ENCODE measurements around the gene DLGAP1.

Gene DLGAP1

GRCh38 chr18:3932276-3932675 is 522.8 kb downstream of the DLGAP1 start:
- Histone ChIP-seq H3K36me3 (ENCODE audit: control insufficient read depth in 1 of 2, insufficient read depth in 2 of 2, low read length in 2 of 2) (no peaks in the 10 kb centered on the region), H3K4me3 (ENCODE audit: low read depth in 1 of 2, low read length in 2 of 2) (no peak overlapping the region), H3K27me3 (ENCODE audit: control insufficient read depth in 1 of 2, insufficient read depth in 2 of 2, low read length in 2 of 2) (no peaks in the 10 kb centered on the region), H3K4me1 (ENCODE audit: control insufficient read depth in 1 of 2, insufficient read depth in 2 of 2, low read length in 2 of 2) (no peaks in the 10 kb centered on the region), H3K27ac (ENCODE audit: low read depth, low read length) (no peak overlapping the region), H3K9ac (ENCODE audit: low read depth in 1 of 2, low read length in 2 of 2) (no peak overlapping the region), H3K9me3 (ENCODE audit: control insufficient read depth in 1 of 2, low read length in 2 of 2) (no peaks in the 10 kb centered on the region)

GRCh38 chr18:3931542-3932112 is 523.5 kb downstream of the DLGAP1 start:
- H3K27me3 ChIP-seq (ENCODE audit: control insufficient read depth in 1 of 2, insufficient read depth in 2 of 2, low read length in 2 of 2), result no peaks in the 10 kb centered on the region
- H3K4me1 ChIP-seq (ENCODE audit: control insufficient read depth in 1 of 2, insufficient read depth in 2 of 2, low read length in 2 of 2), result no peaks in the 10 kb centered on the region
- H3K36me3 ChIP-seq (ENCODE audit: control insufficient read depth in 1 of 2, insufficient read depth in 2 of 2, low read length in 2 of 2), result no peaks in the 10 kb centered on the region
- H3K9ac ChIP-seq (ENCODE audit: low read depth in 1 of 2, low read length in 2 of 2), result no peak overlapping the region
- no peaks in the 10 kb centered on the region for H3K9me3 ChIP-seq (ENCODE audit: control insufficient read depth in 1 of 2, low read length in 2 of 2)
- H3K27ac ChIP-seq (ENCODE audit: low read depth, low read length), result no peak overlapping the region
- no peak overlapping the region for H3K4me3 ChIP-seq (ENCODE audit: low read depth in 1 of 2, low read length in 2 of 2)

GRCh38 chr18:3931013-3931315 is 524.1 kb downstream of the DLGAP1 start:
- no peak overlapping the region for H3K9ac ChIP-seq (ENCODE audit: low read depth in 1 of 2, low read length in 2 of 2)
- H3K36me3 ChIP-seq (ENCODE audit: control insufficient read depth in 1 of 2, insufficient read depth in 2 of 2, low read length in 2 of 2), result no peaks in the 10 kb centered on the region
- no peak overlapping the region for H3K4me3 ChIP-seq (ENCODE audit: low read depth in 1 of 2, low read length in 2 of 2)
- no peak overlapping the region for H3K27ac ChIP-seq (ENCODE audit: low read depth, low read length)
- H3K4me1 ChIP-seq (ENCODE audit: control insufficient read depth in 1 of 2, insufficient read depth in 2 of 2, low read length in 2 of 2), result no peaks in the 10 kb centered on the region
- H3K9me3 ChIP-seq (ENCODE audit: control insufficient read depth in 1 of 2, low read length in 2 of 2), result no peaks in the 10 kb centered on the region
- no peaks in the 10 kb centered on the region for H3K27me3 ChIP-seq (ENCODE audit: control insufficient read depth in 1 of 2, insufficient read depth in 2 of 2, low read length in 2 of 2)

- H3K9ac ChIP-seq (ENCODE audit: low read depth in 1 of 2, low read length in 2 of 2), result no peak overlapping the region
- no peaks in the 10 kb centered on the region for H3K27me3 ChIP-seq (ENCODE audit: control insufficient read depth in 1 of 2, insufficient read depth in 2 of 2, low read length in 2 of 2)
- H3K9me3 ChIP-seq (ENCODE audit: control insufficient read depth in 1 of 2, low read length in 2 of 2), result no peaks in the 10 kb centered on the region
- H3K27ac ChIP-seq (ENCODE audit: low read depth, low read length), result no peak overlapping the region
- no peaks in the 10 kb centered on the region for H3K4me1 ChIP-seq (ENCODE audit: control insufficient read depth in 1 of 2, insufficient read depth in 2 of 2, low read length in 2 of 2)
- H3K36me3 ChIP-seq (ENCODE audit: control insufficient read depth in 1 of 2, insufficient read depth in 2 of 2, low read length in 2 of 2), result no peaks in the 10 kb centered on the region
- no peak overlapping the region for H3K4me3 ChIP-seq (ENCODE audit: low read depth in 1 of 2, low read length in 2 of 2)
Measured at GRCh38 chr18:3930126-3931012, 524.7 kb downstream of the DLGAP1 start.

- H3K9me3 ChIP-seq (ENCODE audit: control insufficient read depth in 1 of 2, low read length in 2 of 2), result no peaks in the 10 kb centered on the region
- H3K4me3 ChIP-seq (ENCODE audit: low read depth in 1 of 2, low read length in 2 of 2), result no peak overlapping the region
- H3K9ac ChIP-seq (ENCODE audit: low read depth in 1 of 2, low read length in 2 of 2), result no peak overlapping the region
- H3K27ac ChIP-seq (ENCODE audit: low read depth, low read length), result no peak overlapping the region
- H3K27me3 ChIP-seq (ENCODE audit: control insufficient read depth in 1 of 2, insufficient read depth in 2 of 2, low read length in 2 of 2), result no peaks in the 10 kb centered on the region
- H3K4me1 ChIP-seq (ENCODE audit: control insufficient read depth in 1 of 2, insufficient read depth in 2 of 2, low read length in 2 of 2), result no peaks in the 10 kb centered on the region
- no peaks in the 10 kb centered on the region for H3K36me3 ChIP-seq (ENCODE audit: control insufficient read depth in 1 of 2, insufficient read depth in 2 of 2, low read length in 2 of 2)
Measured at GRCh38 chr18:3924455-3924854, 530.7 kb downstream of the DLGAP1 start.

GRCh38 chr18:3923750-3924149 is 531.4 kb downstream of the DLGAP1 start:
- Histone ChIP-seq H3K36me3 (ENCODE audit: control insufficient read depth in 1 of 2, insufficient read depth in 2 of 2, low read length in 2 of 2) (no peaks in the 10 kb centered on the region), H3K27ac (ENCODE audit: low read depth, low read length) (no peak overlapping the region), H3K4me3 (ENCODE audit: low read depth in 1 of 2, low read length in 2 of 2) (no peak overlapping the region), H3K9me3 (ENCODE audit: control insufficient read depth in 1 of 2, low read length in 2 of 2) (no peaks in the 10 kb centered on the region), H3K4me1 (ENCODE audit: control insufficient read depth in 1 of 2, insufficient read depth in 2 of 2, low read length in 2 of 2) (no peaks in the 10 kb centered on the region), H3K27me3 (ENCODE audit: control insufficient read depth in 1 of 2, insufficient read depth in 2 of 2, low read length in 2 of 2) (no peaks in the 10 kb centered on the region), H3K9ac (ENCODE audit: low read depth in 1 of 2, low read length in 2 of 2) (no peak overlapping the region)

GRCh38 chr18:3921826-3922225 is 533.3 kb downstream of the DLGAP1 start:
- H3K9me3 ChIP-seq (ENCODE audit: control insufficient read depth in 1 of 2, low read length in 2 of 2), result no peaks in the 10 kb centered on the region
- no peak overlapping the region for H3K9ac ChIP-seq (ENCODE audit: low read depth in 1 of 2, low read length in 2 of 2)
- H3K36me3 ChIP-seq (ENCODE audit: control insufficient read depth in 1 of 2, insufficient read depth in 2 of 2, low read length in 2 of 2), result no peaks in the 10 kb centered on the region
- H3K27me3 ChIP-seq (ENCODE audit: control insufficient read depth in 1 of 2, insufficient read depth in 2 of 2, low read length in 2 of 2), result peaks cover 0 to 3% of the 10 kb centered on the region in 2 donors
- H3K4me3 ChIP-seq (ENCODE audit: low read depth in 1 of 2, low read length in 2 of 2), result no peak overlapping the region
- H3K4me1 ChIP-seq (ENCODE audit: control insufficient read depth in 1 of 2, insufficient read depth in 2 of 2, low read length in 2 of 2), result no peaks in the 10 kb centered on the region
- no peak overlapping the region for H3K27ac ChIP-seq (ENCODE audit: low read depth, low read length)

GRCh38 chr18:3920832-3921231 is 534.3 kb downstream of the DLGAP1 start:
- no peaks in the 10 kb centered on the region for H3K4me1 ChIP-seq (ENCODE audit: control insufficient read depth in 1 of 2, insufficient read depth in 2 of 2, low read length in 2 of 2)

GRCh38 chr18:3919396-3920061 is 535.6 kb downstream of the DLGAP1 start:
- Histone ChIP-seq H3K9me3 (ENCODE audit: control insufficient read depth in 1 of 2, low read length in 2 of 2) (no peaks in the 10 kb centered on the region), H3K27me3 (ENCODE audit: control insufficient read depth in 1 of 2, insufficient read depth in 2 of 2, low read length in 2 of 2) (peaks cover 0 to 3% of the 10 kb centered on the region in 2 donors), H3K9ac (ENCODE audit: low read depth in 1 of 2, low read length in 2 of 2) (no peak overlapping the region), H3K36me3 (ENCODE audit: control insufficient read depth in 1 of 2, insufficient read depth in 2 of 2, low read length in 2 of 2) (no peaks in the 10 kb centered on the region), H3K4me3 (ENCODE audit: low read depth in 1 of 2, low read length in 2 of 2) (no peak overlapping the region), H3K27ac (ENCODE audit: low read depth, low read length) (no peak overlapping the region), H3K4me1 (ENCODE audit: control insufficient read depth in 1 of 2, insufficient read depth in 2 of 2, low read length in 2 of 2) (no peaks in the 10 kb centered on the region)

More at GRCh38 chr18:3920832-3921231, 534.3 kb downstream of the DLGAP1 start:
- H3K9me3 ChIP-seq (ENCODE audit: control insufficient read depth in 1 of 2, low read length in 2 of 2), result no peaks in the 10 kb centered on the region
- no peak overlapping the region for H3K9ac ChIP-seq (ENCODE audit: low read depth in 1 of 2, low read length in 2 of 2)
- no peaks in the 10 kb centered on the region for H3K36me3 ChIP-seq (ENCODE audit: control insufficient read depth in 1 of 2, insufficient read depth in 2 of 2, low read length in 2 of 2)
- H3K27me3 ChIP-seq (ENCODE audit: control insufficient read depth in 1 of 2, insufficient read depth in 2 of 2, low read length in 2 of 2), result peaks cover 0 to 3% of the 10 kb centered on the region in 2 donors
- no peak overlapping the region for H3K4me3 ChIP-seq (ENCODE audit: low read depth in 1 of 2, low read length in 2 of 2)
- no peak overlapping the region for H3K27ac ChIP-seq (ENCODE audit: low read depth, low read length)

- Histone ChIP-seq H3K9ac (ENCODE audit: low read depth in 1 of 2, low read length in 2 of 2) (no peak overlapping the region), H3K36me3 (ENCODE audit: control insufficient read depth in 1 of 2, insufficient read depth in 2 of 2, low read length in 2 of 2) (no peaks in the 10 kb centered on the region), H3K9me3 (ENCODE audit: control insufficient read depth in 1 of 2, low read length in 2 of 2) (no peaks in the 10 kb centered on the region), H3K27me3 (ENCODE audit: control insufficient read depth in 1 of 2, insufficient read depth in 2 of 2, low read length in 2 of 2) (peaks cover 0 to 3% of the 10 kb centered on the region in 2 donors), H3K27ac (ENCODE audit: low read depth, low read length) (no peak overlapping the region), H3K4me1 (ENCODE audit: control insufficient read depth in 1 of 2, insufficient read depth in 2 of 2, low read length in 2 of 2) (no peaks in the 10 kb centered on the region), H3K4me3 (ENCODE audit: low read depth in 1 of 2, low read length in 2 of 2) (no peak overlapping the region)
Measured at GRCh38 chr18:3916082-3916481, 539.0 kb downstream of the DLGAP1 start.

Data from duodenal mucosa (tissue), 2 donors.